NCI-H2227 (cell line): ENCODE measurements around the gene C11orf71.

Experiments used
- DNase-seq: peaks from one replicate; lab custom pipeline; 2025; ENCODE audit not compliant: unreplicated experiment; lab: John Stamatoyannopoulos, UW

Gene C11orf71

GRCh38 chr11:114400216-114400914, at the start of gene C11orf71, which contains the start of gene RBM7:
C11orf71 (minus strand) TSS chr11:114400511; CDS start chr11:114400331, 180 bp downstream.
RBM7 (plus strand) TSS chr11:114400666; CDS start chr11:114400672, 6 bp downstream.
- DNase-seq: peak; percentile 95

GRCh38 chr11:114449845-114450244, 49.5 kb upstream of the C11orf71 start:
- no peak for DNase-seq

GRCh38 chr11:114448749-114449482, 48.6 kb upstream of the C11orf71 start:
- no peak for DNase-seq

GRCh38 chr11:114447892-114448291, 47.6 kb upstream of the C11orf71 start:
- no peak for DNase-seq

- DNase-seq: no peak
These were observed 47.1 kb upstream of the C11orf71 start for GRCh38 chr11:114447444-114447843.

GRCh38 chr11:114442536-114442935, 42.2 kb upstream of the C11orf71 start:
- DNase-seq: no peak

- DNase-seq: no peak
These were observed 41.6 kb upstream of the C11orf71 start for GRCh38 chr11:114441921-114442320.

GRCh38 chr11:114440971-114441763, 40.9 kb upstream of the C11orf71 start:
- no peak for DNase-seq

- DNase-seq: no peak
These were observed 40.0 kb upstream of the C11orf71 start for GRCh38 chr11:114440121-114440860.

GRCh38 chr11:114439229-114440120, 39.2 kb upstream of the C11orf71 start, which contains the start of gene REXO2:
REXO2 (plus strand) TSS chr11:114439467; CDS start chr11:114439529, 62 bp downstream.
- peak; percentile 90 for DNase-seq

- DNase-seq: no peak
These were observed 38.0 kb upstream of the C11orf71 start for GRCh38 chr11:114438303-114438702.

GRCh38 chr11:114433376-114433775, 33.1 kb upstream of the C11orf71 start:
- no peak for DNase-seq

- no peak for DNase-seq
These were observed 32.6 kb upstream of the C11orf71 start for GRCh38 chr11:114432893-114433292.

GRCh38 chr11:114430290-114430689, 30.0 kb upstream of the C11orf71 start:
- no peak for DNase-seq

GRCh38 chr11:114426280-114426679, 26.0 kb upstream of the C11orf71 start:
- DNase-seq: no peak

- DNase-seq: no peak
These were observed 16.2 kb upstream of the C11orf71 start for GRCh38 chr11:114416441-114416961.

- no peak for DNase-seq
These were observed 13.6 kb upstream of the C11orf71 start for GRCh38 chr11:114413958-114414357.

GRCh38 chr11:114412946-114413345, 12.6 kb upstream of the C11orf71 start:
- DNase-seq: no peak

- no peak for DNase-seq
These were observed 1.0 kb upstream of the C11orf71 start for GRCh38 chr11:114401311-114401710.

- DNase-seq: no peak
These were observed 558 bp upstream of the C11orf71 start for GRCh38 chr11:114400915-114401223.
